Astrocyte (in vitro differentiated cells and primary cell): ENCODE data around the gene TMCO2.

Source experiments
- CTCF ChIP-seq: IDR thresholded peaks from 2 replicates; pipeline ENCODE4 v1.5.1; 2011; ENCODE audit warnings: low read depth, mild to moderate bottlenecking, inconsistent platforms, low read length, moderate library complexity; ENCODE audit not compliant: insufficient read depth
- EZH2 ChIP-seq: IDR thresholded peaks from 2 replicates; pipeline ENCODE4 v1.6.1; 2012; ENCODE audit warnings: mild to moderate bottlenecking, low read length, inconsistent platforms; ENCODE audit not compliant: insufficient read depth

- TF ChIP-seq EZH2: no peak
- no peak for TF ChIP-seq CTCF
Observed at GRCh38 chr1:40299366-40300248, 51.9 kb downstream of the TMCO2 start.
